IPS-18a (cell line): Measurements from ENCODE around the gene ARL5A.
"Not testable (repeated sequence)": the region's sequence is repeated elsewhere in the genome, so short reads cannot be mapped to it uniquely, and the experiment has no call there.

Experiments used
- H3K27ac ChIP-seq: one replicate; pipeline ENCODE4 v1.5.1; 2013; ENCODE audit warnings: low read length
- H3K27me3 ChIP-seq: one replicate; pipeline ENCODE4 v1.6.1; 2013; ENCODE audit warnings: mild to moderate bottlenecking, low read length; ENCODE audit not compliant: control insufficient read depth, insufficient read depth
- H3K36me3 ChIP-seq: one replicate; pipeline ENCODE4 v1.6.1; 2013; ENCODE audit warnings: low read depth, low read length; ENCODE audit not compliant: control insufficient read depth
- H3K4me1 ChIP-seq: one replicate; pipeline ENCODE4 v1.6.1; 2013; ENCODE audit warnings: low read depth, low read length; ENCODE audit not compliant: control insufficient read depth
- H3K4me3 ChIP-seq: one replicate; pipeline ENCODE4 v1.5.1; 2013; ENCODE audit warnings: low read length
- H3K9ac ChIP-seq: one replicate; pipeline ENCODE4 v1.6.1; 2013; ENCODE audit warnings: mild to moderate bottlenecking, low read length, moderate library complexity
- H3K9me3 ChIP-seq: one replicate; pipeline ENCODE4 v1.6.1; 2013; ENCODE audit warnings: low read depth, low read length; ENCODE audit not compliant: control insufficient read depth

ARL5A gene

DNA sequence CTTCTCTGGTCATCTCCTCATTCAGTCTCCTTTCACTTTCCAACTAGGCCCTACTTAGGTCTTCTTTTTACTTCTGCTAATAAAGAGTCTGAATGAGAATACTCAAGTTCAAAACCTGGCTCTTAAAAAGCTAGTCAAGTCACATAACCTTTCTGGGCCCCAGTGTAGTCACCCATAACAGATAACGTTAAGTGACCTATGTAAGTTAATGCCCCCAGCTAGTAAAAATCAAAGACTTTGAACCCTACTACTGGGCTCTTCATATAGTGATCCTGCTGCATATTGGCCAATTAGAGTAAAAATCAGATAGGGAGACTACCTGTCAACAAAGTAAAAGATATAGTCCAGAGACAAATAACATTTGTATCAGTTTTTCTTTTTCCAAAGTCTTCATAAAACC lies 17.7 kb downstream of the ARL5A start:
- H3K4me1 ChIP-seq, result no peaks in the 10 kb centered on the region
- no peak overlapping the region for H3K4me3 ChIP-seq
- no peaks in the 10 kb centered on the region for H3K9me3 ChIP-seq
- H3K36me3 ChIP-seq, result peaks cover 51% of the 10 kb centered on the region
- H3K27me3 ChIP-seq, result no peaks in the 10 kb centered on the region
- H3K9ac ChIP-seq, result no peak overlapping the region
- H3K27ac ChIP-seq, result no peak overlapping the region

DNA sequence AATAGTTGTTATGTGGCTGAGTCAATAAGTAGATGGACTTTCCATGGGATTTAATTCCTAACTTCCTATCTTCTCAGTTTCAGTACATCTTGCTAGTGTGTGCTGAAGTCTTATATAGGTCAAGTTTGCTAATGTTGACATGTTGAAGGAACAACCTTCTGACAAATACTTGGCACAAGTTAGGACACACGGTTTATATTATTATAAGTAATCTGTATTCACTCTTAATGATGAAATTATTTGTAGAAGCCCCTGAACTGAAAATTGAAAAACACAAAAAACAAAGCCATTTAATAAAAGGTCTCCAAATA lies 19.2 kb downstream of the ARL5A start:
- H3K9me3 ChIP-seq, result no peaks in the 10 kb centered on the region
- H3K4me1 ChIP-seq, result no peaks in the 10 kb centered on the region
- H3K27ac ChIP-seq, result no peak overlapping the region
- H3K9ac ChIP-seq, result no peak overlapping the region
- peaks cover 53% of the 10 kb centered on the region for H3K36me3 ChIP-seq
- no peaks in the 10 kb centered on the region for H3K27me3 ChIP-seq
- H3K4me3 ChIP-seq, result no peak overlapping the region

DNA sequence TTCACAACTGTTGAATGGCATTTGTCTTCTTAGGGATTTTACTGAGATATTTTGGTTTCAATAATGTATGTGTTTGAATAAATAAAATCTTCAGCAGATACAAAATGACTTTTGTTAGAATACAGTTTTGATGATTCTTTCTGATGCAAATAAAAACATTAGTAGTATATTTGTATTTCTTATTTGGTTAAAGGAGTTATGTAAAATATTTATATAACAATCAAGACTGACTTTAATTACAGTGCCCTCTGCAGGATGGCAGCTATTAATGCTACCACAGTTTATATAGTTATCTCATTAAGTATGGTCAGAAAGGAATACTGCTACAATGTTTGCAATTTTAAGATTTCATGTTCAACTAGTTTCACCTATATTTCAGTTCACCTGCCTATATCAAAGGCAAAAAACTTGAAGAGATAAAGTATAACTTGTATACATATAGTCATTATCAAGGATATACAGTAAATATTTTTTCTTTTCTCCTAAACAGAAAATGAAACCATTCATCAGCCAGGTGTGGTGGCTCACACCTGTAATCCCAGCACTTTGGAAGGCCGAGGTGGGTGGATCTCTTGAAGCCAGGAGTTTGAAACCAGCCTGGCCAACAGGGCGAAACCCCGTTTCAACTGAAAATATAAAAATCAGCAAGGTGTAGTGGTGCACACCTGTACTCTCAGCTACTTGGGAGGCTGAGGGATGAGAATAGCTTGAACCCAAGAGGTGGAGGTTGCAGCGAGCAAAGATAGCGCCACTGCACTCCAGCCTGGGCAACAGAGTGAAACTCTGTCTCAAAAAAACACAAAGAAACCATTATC lies 19.8 kb downstream of the ARL5A start:
- H3K9me3 ChIP-seq, result no peaks in the 10 kb centered on the region
- H3K9ac ChIP-seq, result no peak overlapping the region
- H3K36me3 ChIP-seq, result peaks cover 50% of the 10 kb centered on the region
- H3K27ac ChIP-seq, result no peak overlapping the region
- H3K27me3 ChIP-seq, result no peaks in the 10 kb centered on the region
- H3K4me3 ChIP-seq, result no peak overlapping the region
- H3K4me1 ChIP-seq, result no peaks in the 10 kb centered on the region

DNA sequence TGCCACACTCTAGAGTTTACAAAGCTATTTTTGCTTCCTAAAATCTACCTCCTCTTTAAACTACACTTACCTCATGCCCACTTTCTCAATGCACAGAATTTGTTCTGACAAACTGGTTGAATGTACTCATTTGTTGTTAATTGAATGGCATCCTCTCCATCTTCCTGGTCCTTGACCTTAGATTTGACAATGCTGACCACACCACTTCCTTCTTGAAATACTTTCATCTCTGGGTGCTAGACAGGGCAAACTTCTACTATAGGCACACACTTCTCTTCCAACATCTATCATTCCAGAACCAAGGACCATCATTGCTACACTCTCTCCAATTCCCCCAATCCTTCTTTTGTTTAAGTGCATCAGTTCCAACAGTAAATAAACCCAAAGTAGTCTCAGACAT lies 22.3 kb downstream of the ARL5A start:
- H3K27ac ChIP-seq, result no peak overlapping the region

DNA sequence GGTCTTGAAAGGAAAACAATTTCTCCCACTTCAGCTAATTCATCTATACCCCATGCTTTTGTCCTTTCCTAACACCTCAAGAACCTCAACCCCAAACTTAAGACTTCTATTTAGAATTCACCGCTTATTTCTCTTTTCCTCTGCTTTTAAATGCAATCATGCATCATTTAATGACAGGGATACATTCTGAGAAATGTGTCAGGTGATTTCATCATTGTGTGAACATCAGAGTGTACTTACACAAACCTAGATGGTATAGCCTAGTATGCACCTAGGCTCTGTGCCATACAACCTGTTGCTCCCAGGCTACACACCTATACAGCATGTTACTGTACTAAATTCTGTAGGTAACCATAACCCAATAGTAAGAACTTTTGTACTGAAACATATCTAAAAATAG lies 22.9 kb downstream of the ARL5A start:
- peaks cover 55% of the 10 kb centered on the region for H3K36me3 ChIP-seq

More for the DNA sequence above, 22.3 kb downstream of the ARL5A start:
- no peak overlapping the region for H3K4me3 ChIP-seq
- no peak overlapping the region for H3K9ac ChIP-seq
- no peaks in the 10 kb centered on the region for H3K27me3 ChIP-seq
- no peaks in the 10 kb centered on the region for H3K4me1 ChIP-seq
- H3K9me3 ChIP-seq, result no peaks in the 10 kb centered on the region
- H3K36me3 ChIP-seq, result peaks cover 61% of the 10 kb centered on the region

DNA sequence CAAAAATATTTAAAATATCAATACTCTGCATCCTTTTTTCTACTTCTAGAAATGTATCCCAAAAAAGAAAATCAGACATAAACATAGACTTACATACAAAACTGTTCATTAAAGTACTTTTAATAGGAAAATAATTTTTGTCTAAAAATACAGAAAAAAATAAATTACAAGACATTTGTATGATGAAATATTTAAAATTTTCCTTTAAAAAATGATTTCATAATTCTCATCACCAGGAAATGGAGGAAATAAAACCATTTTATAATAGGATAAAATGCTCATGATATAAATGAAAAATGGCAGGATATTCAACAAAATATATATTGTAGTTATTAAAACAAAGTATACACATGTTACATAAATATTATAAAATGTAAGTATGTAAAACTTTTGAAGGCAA lies 24.4 kb downstream of the ARL5A start:
- Histone ChIP-seq H3K9me3 (no peaks in the 10 kb centered on the region), H3K27ac (no peak overlapping the region), H3K4me3 (no peak overlapping the region), H3K9ac (no peak overlapping the region), H3K27me3 (no peaks in the 10 kb centered on the region), H3K4me1 (no peaks in the 10 kb centered on the region), H3K36me3 (peaks cover 54% of the 10 kb centered on the region)

More for the DNA sequence above, 22.9 kb downstream of the ARL5A start:
- no peaks in the 10 kb centered on the region for H3K27me3 ChIP-seq
- no peak overlapping the region for H3K4me3 ChIP-seq
- H3K4me1 ChIP-seq, result no peaks in the 10 kb centered on the region
- no peak overlapping the region for H3K9ac ChIP-seq
- H3K9me3 ChIP-seq, result no peaks in the 10 kb centered on the region
- no peak overlapping the region for H3K27ac ChIP-seq

DNA sequence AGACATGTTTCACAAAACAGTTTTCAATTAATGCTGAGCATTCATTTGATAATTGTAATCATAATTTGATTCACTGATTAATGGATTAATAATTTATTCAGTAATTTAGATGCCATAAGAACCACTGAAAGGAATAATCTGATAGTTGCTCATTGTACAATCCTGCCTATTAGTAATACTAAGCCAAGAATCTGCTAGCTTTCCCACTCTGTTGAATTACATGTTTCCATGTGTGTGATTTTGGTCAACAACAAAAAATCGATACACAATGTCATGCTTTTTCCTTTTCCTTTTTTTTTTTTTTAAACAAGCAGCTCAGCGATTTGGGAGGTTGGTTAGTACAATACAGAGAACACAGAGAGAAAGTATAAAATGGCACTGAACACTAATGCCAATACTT lies 25.9 kb downstream of the ARL5A start:
- Histone ChIP-seq H3K4me3 (no peak overlapping the region), H3K27me3 (no peaks in the 10 kb centered on the region), H3K9ac (no peak overlapping the region), H3K9me3 (no peaks in the 10 kb centered on the region), H3K36me3 (peaks cover 50% of the 10 kb centered on the region), H3K4me1 (no peaks in the 10 kb centered on the region), H3K27ac (no peak overlapping the region)

DNA sequence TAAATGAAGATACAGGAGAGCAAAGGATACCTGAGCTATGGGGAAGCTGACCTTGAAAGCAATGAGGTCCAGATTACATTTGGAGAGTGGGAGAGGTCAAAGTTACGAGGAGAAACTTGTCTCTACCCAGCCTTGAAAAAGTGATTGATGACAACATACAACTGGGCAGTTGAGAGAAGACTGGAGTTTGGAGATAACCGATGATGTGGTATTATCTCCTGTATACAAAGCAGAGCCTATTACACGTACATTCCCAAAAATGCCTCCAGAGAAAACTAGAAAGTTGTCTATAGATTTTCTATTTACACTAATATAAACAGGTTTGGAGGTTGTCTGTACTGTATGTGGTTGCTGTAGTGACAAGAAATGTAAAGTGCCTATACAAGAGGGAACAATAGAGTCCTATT lies 28.3 kb downstream of the ARL5A start:
- Histone ChIP-seq H3K9ac (no peak overlapping the region), H3K27me3 (no peaks in the 10 kb centered on the region), H3K9me3 (no peaks in the 10 kb centered on the region), H3K4me1 (no peaks in the 10 kb centered on the region), H3K36me3 (peaks cover 31% of the 10 kb centered on the region), H3K4me3 (no peak overlapping the region), H3K27ac (no peak overlapping the region)

DNA sequence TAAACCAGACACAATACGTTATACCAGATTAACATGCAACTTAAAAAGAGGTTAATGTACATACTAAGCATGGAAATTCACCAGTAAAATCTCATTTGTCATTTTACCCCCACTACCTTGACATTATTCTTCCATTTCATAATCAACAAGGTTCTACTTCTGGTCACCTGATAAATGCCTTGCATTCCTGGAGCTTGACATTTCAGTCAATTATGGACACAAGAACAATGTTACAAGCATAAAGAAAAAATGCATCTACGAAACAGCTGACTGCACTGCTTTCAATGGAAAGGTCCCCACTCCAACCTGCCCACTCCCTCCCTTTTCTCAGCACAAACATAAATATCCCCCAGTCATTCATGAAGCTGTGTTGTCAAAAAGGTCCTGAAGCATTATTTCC lies 31.4 kb downstream of the ARL5A start:
- H3K4me3 ChIP-seq, result no peak overlapping the region
- H3K9ac ChIP-seq, result no peak overlapping the region
- H3K4me1 ChIP-seq, result no peaks in the 10 kb centered on the region
- H3K27me3 ChIP-seq, result no peaks in the 10 kb centered on the region
- H3K36me3 ChIP-seq, result peaks cover 11% of the 10 kb centered on the region
- no peak overlapping the region for H3K27ac ChIP-seq
- no peaks in the 10 kb centered on the region for H3K9me3 ChIP-seq

DNA sequence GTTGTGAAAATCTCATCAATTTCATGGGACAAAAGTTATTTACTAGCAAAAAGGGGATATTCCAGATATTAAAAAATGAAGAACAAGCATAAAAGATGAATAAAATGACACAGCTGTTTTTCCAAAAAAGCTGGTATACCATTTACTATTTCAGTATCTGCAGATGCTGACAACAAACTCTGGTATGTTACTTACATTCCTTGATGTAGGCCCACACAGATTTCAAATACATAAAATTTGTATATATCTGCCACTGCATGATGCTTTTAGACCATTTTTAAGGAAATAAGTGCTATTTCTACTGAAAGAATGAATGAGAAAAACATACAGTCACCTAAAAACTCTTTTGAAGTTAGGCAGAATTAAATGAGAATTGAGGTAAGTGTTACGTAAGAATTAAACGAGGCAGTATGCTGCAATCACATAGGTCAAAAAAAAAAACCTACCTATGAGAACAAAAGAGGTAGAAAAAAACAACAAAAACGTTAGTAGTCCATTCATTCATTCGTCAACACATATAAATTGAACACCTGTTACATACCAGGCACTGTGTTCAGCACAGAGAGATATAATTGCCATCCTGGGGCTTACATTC lies 32.5 kb downstream of the ARL5A start:
- Histone ChIP-seq H3K27me3 (no peaks in the 10 kb centered on the region), H3K4me1 (no peaks in the 10 kb centered on the region), H3K9ac (no peak overlapping the region), H3K36me3 (peaks cover 4% of the 10 kb centered on the region), H3K4me3 (no peak overlapping the region), H3K9me3 (no peaks in the 10 kb centered on the region), H3K27ac (no peak overlapping the region)

DNA sequence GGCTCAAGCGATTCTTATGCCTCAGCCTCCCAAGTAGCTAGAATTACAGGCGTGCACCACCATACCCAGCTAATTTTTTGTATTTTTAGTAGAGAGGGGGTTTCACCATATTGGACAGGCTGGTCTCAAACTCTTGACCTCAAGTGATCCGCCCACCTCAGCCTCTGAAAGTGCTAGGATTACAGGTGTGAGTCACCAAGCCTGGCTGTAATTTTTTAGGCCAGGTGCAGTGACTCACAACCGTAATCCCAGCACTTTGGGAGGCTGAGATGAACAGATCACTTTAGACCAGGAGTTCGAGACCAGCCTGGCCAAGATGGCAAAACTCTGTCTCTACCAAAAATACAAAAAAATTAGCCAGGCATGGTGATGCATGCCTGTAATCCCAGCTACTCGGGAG lies 33.8 kb downstream of the ARL5A start:
- not testable (repeated sequence) for H3K36me3 ChIP-seq, H3K9ac ChIP-seq, H3K27me3 ChIP-seq, H3K9me3 ChIP-seq, H3K4me1 ChIP-seq, H3K4me3 ChIP-seq, H3K27ac ChIP-seq

DNA sequence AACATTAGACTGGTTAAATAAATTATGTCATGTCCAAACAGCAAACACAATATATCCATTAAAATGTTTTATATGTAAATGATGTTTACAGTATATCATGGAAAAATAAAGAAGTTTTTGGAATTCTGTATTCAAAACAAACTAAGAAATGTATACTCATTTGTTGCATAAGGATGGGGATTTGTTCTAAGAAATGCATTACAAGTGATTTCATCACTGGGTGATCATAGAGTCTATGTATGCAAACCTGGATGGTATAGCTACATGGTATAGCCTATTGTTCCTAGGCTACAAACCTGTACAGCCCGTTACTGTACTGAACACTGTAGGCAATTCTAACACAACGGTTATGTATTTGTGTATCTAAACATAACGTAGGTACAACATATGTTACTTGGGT lies 35.1 kb downstream of the ARL5A start:
- no peak overlapping the region for H3K4me3 ChIP-seq
- H3K27me3 ChIP-seq, result no peaks in the 10 kb centered on the region
- H3K27ac ChIP-seq, result no peak overlapping the region
- no peaks in the 10 kb centered on the region for H3K9me3 ChIP-seq
- H3K4me1 ChIP-seq, result no peaks in the 10 kb centered on the region
- H3K9ac ChIP-seq, result no peak overlapping the region
- peaks cover 4% of the 10 kb centered on the region for H3K36me3 ChIP-seq
